ENCODE results near the gene PNKD. TPM values are rescaled to one million over a fixed set of nuclear protein-coding genes. Genes with fewer than 3 reads are reported as not detected.
A peak's percentile ranks its signal among the peaks of the same experiment; 100 is the strongest.

PNKD gene
- total and polyA plus RNA-seq, 4 donors: 26.9 to 108 (median 65.7) TPM

GRCh38 chr2:218296847-218297246, 26.5 kb downstream of the PNKD start:
- H3K27ac ChIP-seq (ENCODE audit: low read depth in 1 of 2, low read length in 2 of 2): peak overlapping the region; percentile 44 to 60
- ATAC-seq (ENCODE audit: low FRiP score): no peak
- intact Hi-C loops (cut with DNase I): no loop called here

GRCh38 chr2:218298314-218298875, 28.1 kb downstream of the PNKD start:
- Histone ChIP-seq H3K4me1 (ENCODE audit: control insufficient read depth in 1 of 2, insufficient read depth in 2 of 2, low read length in 2 of 2) (peaks cover 0 to 3% of the 10 kb centered on the region in 2 donors), H3K27me3 (ENCODE audit: control insufficient read depth in 1 of 2, insufficient read depth in 2 of 2, low read length in 1 of 2) (no peaks in the 10 kb centered on the region), H3K9me3 (ENCODE audit: control insufficient read depth, low read length) (no peaks in the 10 kb centered on the region), H3K27ac (ENCODE audit: low read depth in 1 of 2, low read length in 2 of 2) (peak overlapping the region; percentile 57 to 64), H3K36me3 (ENCODE audit: control insufficient read depth in 1 of 2, insufficient read depth in 2 of 2, low read length in 1 of 2) (no peaks in the 10 kb centered on the region), H3K4me3 (ENCODE audit: low read length in 2 of 2) (no peak overlapping the region)
- ATAC-seq (ENCODE audit: low FRiP score): no peak
- 81 to 82% methylated on average over 6 of the region's 6 CpGs for WGBS, 2 donors
- intact Hi-C loops (cut with DNase I): loop anchor here in 1 of 2 donors (2.0 kb wide), 1 partner anchor 98 kb away; no protein-coding TSS in a partner anchor
- no peak for DNase-seq

More at GRCh38 chr2:218296847-218297246, 26.5 kb downstream of the PNKD start:
- Histone ChIP-seq H3K4me1 (ENCODE audit: control insufficient read depth in 1 of 2, insufficient read depth in 2 of 2, low read length in 2 of 2) (peaks cover 0 to 3% of the 10 kb centered on the region in 2 donors), H3K36me3 (ENCODE audit: control insufficient read depth in 1 of 2, insufficient read depth in 2 of 2, low read length in 1 of 2) (no peaks in the 10 kb centered on the region), H3K27me3 (ENCODE audit: control insufficient read depth in 1 of 2, insufficient read depth in 2 of 2, low read length in 1 of 2) (no peaks in the 10 kb centered on the region), H3K4me3 (ENCODE audit: low read length in 2 of 2) (no peak overlapping the region), H3K9me3 (ENCODE audit: control insufficient read depth, low read length) (no peaks in the 10 kb centered on the region)
- 64 to 77% methylated on average over 7 of the region's 7 CpGs for WGBS, 2 donors
- DNase-seq: no peak

- 83 to 85% methylated on average over 4 of the region's 4 CpGs for WGBS, 2 donors
- H3K36me3 ChIP-seq (ENCODE audit: control insufficient read depth in 1 of 2, insufficient read depth in 2 of 2, low read length in 1 of 2): no peaks in the 10 kb centered on the region
- ATAC-seq (ENCODE audit: low FRiP score) (no peak), DNase-seq (no peak)
- H3K27me3 ChIP-seq (ENCODE audit: control insufficient read depth in 1 of 2, insufficient read depth in 2 of 2, low read length in 1 of 2): no peaks in the 10 kb centered on the region
- H3K4me3 ChIP-seq (ENCODE audit: low read length in 2 of 2): no peak overlapping the region
- H3K27ac ChIP-seq (ENCODE audit: low read depth in 1 of 2, low read length in 2 of 2): no peak overlapping the region
- intact Hi-C loops (cut with DNase I): loop anchor here in 1 of 2 donors (2.0 to 5.0 kb wide), 3 partner anchors 57 to 167 kb away; partner anchors contain the start of genes CATIP and CTDSP1
- no peaks in the 10 kb centered on the region for H3K9me3 ChIP-seq (ENCODE audit: control insufficient read depth, low read length)
- H3K4me1 ChIP-seq (ENCODE audit: control insufficient read depth in 1 of 2, insufficient read depth in 2 of 2, low read length in 2 of 2): no peaks in the 10 kb centered on the region
Measured at GRCh38 chr2:218300141-218300540, 29.8 kb downstream of the PNKD start.

- H3K4me3 ChIP-seq (ENCODE audit: low read length in 2 of 2): no peak overlapping the region
- H3K4me1 ChIP-seq (ENCODE audit: control insufficient read depth in 1 of 2, insufficient read depth in 2 of 2, low read length in 2 of 2): peaks cover 0 to 2% of the 10 kb centered on the region in 2 donors
- H3K36me3 ChIP-seq (ENCODE audit: control insufficient read depth in 1 of 2, insufficient read depth in 2 of 2, low read length in 1 of 2): no peaks in the 10 kb centered on the region
- ATAC-seq (ENCODE audit: low FRiP score) (peak; percentile 87), DNase-seq (peak; percentile 87 to 88)
- WGBS, 2 donors: 10 to 12% methylated on average over 9 of the region's 9 CpGs
- H3K9me3 ChIP-seq (ENCODE audit: control insufficient read depth, low read length): no peaks in the 10 kb centered on the region
- H3K27ac ChIP-seq (ENCODE audit: low read depth in 1 of 2, low read length in 2 of 2): no peak overlapping the region
- no peaks in the 10 kb centered on the region for H3K27me3 ChIP-seq (ENCODE audit: control insufficient read depth in 1 of 2, insufficient read depth in 2 of 2, low read length in 1 of 2)
- intact Hi-C loops (cut with DNase I): loop anchor here (1.0 to 5.0 kb wide), 4 partner anchors 55 to 166 kb away; partner anchors contain the start of genes CATIP (in 2 of the 2) and CTDSP1 (in 1 of the 2)
Measured at GRCh38 chr2:218301176-218301819, 31.0 kb downstream of the PNKD start.

DNA sequence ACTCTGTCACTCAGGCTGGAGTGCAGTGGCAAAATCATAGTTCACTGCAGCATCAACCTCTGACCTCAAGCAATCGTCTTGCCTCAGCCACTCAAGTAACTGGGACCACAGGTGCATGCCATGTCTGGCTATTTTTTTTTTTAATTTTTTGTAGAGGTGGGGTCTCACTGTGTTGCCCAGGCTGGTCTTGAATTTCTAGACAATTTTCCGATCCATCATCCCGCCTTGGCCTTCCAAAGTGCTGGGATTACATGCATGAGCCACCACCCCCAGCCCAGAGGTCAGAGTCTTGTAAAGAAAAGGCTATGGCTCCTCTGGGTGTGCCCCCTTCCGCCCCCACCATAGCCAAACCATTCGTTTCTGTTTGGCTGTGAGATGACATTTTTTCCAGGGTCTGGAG, 35.1 kb downstream of the PNKD start:
- intact Hi-C loops (cut with DNase I): no loop called here
- Histone ChIP-seq H3K4me1 (ENCODE audit: control insufficient read depth in 1 of 2, insufficient read depth in 2 of 2, low read length in 2 of 2) (peaks cover 0 to 2% of the 10 kb centered on the region in 2 donors), H3K9me3 (ENCODE audit: control insufficient read depth, low read length) (no peaks in the 10 kb centered on the region), H3K27me3 (ENCODE audit: control insufficient read depth in 1 of 2, insufficient read depth in 2 of 2, low read length in 1 of 2) (no peaks in the 10 kb centered on the region), H3K36me3 (ENCODE audit: control insufficient read depth in 1 of 2, insufficient read depth in 2 of 2, low read length in 1 of 2) (no peaks in the 10 kb centered on the region), H3K4me3 (ENCODE audit: low read length in 2 of 2) (no peak overlapping the region), H3K27ac (ENCODE audit: low read depth in 1 of 2, low read length in 2 of 2) (no peak overlapping the region)
- WGBS, 2 donors: 56 to 58% methylated on average over 5 of the region's 5 CpGs
- no peak for DNase-seq
- no peak for ATAC-seq (ENCODE audit: low FRiP score)

- no peaks in the 10 kb centered on the region for H3K9me3 ChIP-seq (ENCODE audit: control insufficient read depth, low read length)
- intact Hi-C loops (cut with DNase I): no loop called here
- H3K4me1 ChIP-seq (ENCODE audit: control insufficient read depth in 1 of 2, insufficient read depth in 2 of 2, low read length in 2 of 2): peaks cover 0 to 2% of the 10 kb centered on the region in 2 donors
- H3K27me3 ChIP-seq (ENCODE audit: control insufficient read depth in 1 of 2, insufficient read depth in 2 of 2, low read length in 1 of 2): no peaks in the 10 kb centered on the region
- H3K27ac ChIP-seq (ENCODE audit: low read depth in 1 of 2, low read length in 2 of 2): peak overlapping the region in 1 of 2 donors; percentile 34
- H3K4me3 ChIP-seq (ENCODE audit: low read length in 2 of 2): no peak overlapping the region
- 88% methylated on average over 9 of the region's 9 CpGs for WGBS, 2 donors
- H3K36me3 ChIP-seq (ENCODE audit: control insufficient read depth in 1 of 2, insufficient read depth in 2 of 2, low read length in 1 of 2): no peaks in the 10 kb centered on the region
- no peak for ATAC-seq (ENCODE audit: low FRiP score)
- DNase-seq: no peak
Measured at GRCh38 chr2:218306184-218306920, 36.0 kb downstream of the PNKD start.

DNA sequence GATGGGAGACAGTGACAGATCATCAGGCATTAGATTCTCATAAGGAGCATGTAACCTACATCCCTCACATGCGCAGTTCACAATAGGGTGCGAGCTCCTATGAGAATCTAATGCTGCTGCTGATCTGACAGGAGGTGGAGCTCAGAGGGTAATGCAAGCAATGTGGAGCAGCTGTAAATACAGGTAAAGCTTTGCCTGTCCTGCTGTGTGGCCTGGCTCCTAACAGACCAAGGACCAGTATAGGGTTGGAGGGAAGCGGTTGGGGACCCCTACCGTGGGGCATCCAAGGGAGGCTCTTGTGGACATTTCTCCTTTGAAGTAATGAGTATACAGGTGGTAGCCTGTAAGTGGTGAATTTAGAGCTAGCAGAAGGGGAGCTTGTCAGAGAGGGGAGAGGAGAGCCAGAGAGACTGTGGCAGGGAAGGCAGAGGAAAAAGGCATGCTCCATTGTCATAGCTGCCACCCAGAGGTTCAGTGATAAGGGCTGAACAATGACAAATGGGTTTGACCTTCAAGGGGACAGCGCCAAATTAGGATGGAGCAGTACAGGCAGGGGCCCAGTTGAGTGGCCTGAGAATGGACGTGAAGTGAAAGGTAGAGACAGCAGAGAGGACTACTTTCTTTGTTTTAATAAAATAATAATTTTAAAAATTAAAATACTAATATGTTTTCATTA, 37.2 kb downstream of the PNKD start:
- Histone ChIP-seq H3K27ac (ENCODE audit: low read depth in 1 of 2, low read length in 2 of 2) (no peak overlapping the region), H3K9me3 (ENCODE audit: control insufficient read depth, low read length) (no peaks in the 10 kb centered on the region), H3K4me1 (ENCODE audit: control insufficient read depth in 1 of 2, insufficient read depth in 2 of 2, low read length in 2 of 2) (peaks cover 0 to 2% of the 10 kb centered on the region in 2 donors), H3K4me3 (ENCODE audit: low read length in 2 of 2) (no peak overlapping the region), H3K36me3 (ENCODE audit: control insufficient read depth in 1 of 2, insufficient read depth in 2 of 2, low read length in 1 of 2) (no peaks in the 10 kb centered on the region), H3K27me3 (ENCODE audit: control insufficient read depth in 1 of 2, insufficient read depth in 2 of 2, low read length in 1 of 2) (no peaks in the 10 kb centered on the region)
- WGBS, 2 donors: 93 to 94% methylated on average over 6 of the region's 6 CpGs
- ATAC-seq (ENCODE audit: low FRiP score) (no peak), DNase-seq (no peak)
- intact Hi-C loops (cut with DNase I): no loop called here

DNA sequence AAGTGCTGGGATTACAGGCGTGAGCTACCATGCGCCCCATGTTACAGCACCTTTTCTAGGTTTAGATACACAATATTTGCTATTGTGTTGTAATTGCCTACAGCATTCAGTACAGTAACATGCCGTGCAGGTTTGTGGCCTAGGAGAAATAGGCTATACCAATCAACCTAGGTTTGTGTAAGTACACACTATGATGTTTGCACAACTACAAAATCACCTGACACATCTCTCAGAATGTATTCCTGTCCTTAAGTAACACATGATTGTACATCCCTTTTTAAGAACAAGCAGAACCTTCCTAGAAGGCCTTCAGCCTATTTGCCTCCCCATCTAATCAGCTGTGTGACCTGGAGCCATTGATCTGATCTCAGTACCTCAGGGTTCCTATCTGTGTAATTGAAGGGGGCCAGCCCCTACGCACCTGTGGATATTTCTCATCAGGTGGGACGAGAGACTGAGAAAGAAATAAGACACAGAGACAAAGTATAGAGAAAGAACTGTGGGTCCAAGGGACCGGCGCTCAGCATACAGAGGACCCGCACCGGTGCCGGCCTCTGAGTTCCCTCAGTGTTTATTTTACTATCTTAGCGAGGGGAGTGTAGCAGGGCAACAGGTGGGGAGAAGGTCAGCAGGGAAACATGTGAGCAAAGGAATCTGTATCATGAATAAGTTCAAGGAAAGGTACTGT, 40.7 kb downstream of the PNKD start:
- Histone ChIP-seq H3K36me3 (ENCODE audit: control insufficient read depth in 1 of 2, insufficient read depth in 2 of 2, low read length in 1 of 2) (no peaks in the 10 kb centered on the region), H3K4me1 (ENCODE audit: control insufficient read depth in 1 of 2, insufficient read depth in 2 of 2, low read length in 2 of 2) (no peaks in the 10 kb centered on the region), H3K27me3 (ENCODE audit: control insufficient read depth in 1 of 2, insufficient read depth in 2 of 2, low read length in 1 of 2) (no peaks in the 10 kb centered on the region), H3K27ac (ENCODE audit: low read depth in 1 of 2, low read length in 2 of 2) (no peak overlapping the region), H3K4me3 (ENCODE audit: low read length in 2 of 2) (no peak overlapping the region), H3K9me3 (ENCODE audit: control insufficient read depth, low read length) (no peaks in the 10 kb centered on the region)
- ATAC-seq (ENCODE audit: low FRiP score) (no peak), DNase-seq (no peak)
- 63 to 70% methylated on average over 11 of the region's 11 CpGs for WGBS, 2 donors
- intact Hi-C loops (cut with DNase I): no loop called here

Data from aorta (tissue), 5 donors.